NOMO-1 treated with DMSO at 0.1 percent for 48 hours (cell line): ENCODE measurements around the gene YPEL2.
"Not testable (repeated sequence)": the region's sequence is repeated elsewhere in the genome, so short reads cannot be mapped to it uniquely, and the experiment has no call there.

Source experiments
- DNase-seq: peaks from one replicate; lab custom pipeline; 2025; ENCODE audit not compliant: unreplicated experiment; lab: John Stamatoyannopoulos, UW

The YPEL2 gene

GRCh38 chr17:59401725-59402124, 70.3 kb downstream of the YPEL2 start:
- no peak for DNase-seq

- DNase-seq: no peak
Observed at GRCh38 chr17:59402760-59403159, 71.3 kb downstream of the YPEL2 start.

- no peak for DNase-seq
Observed at GRCh38 chr17:59404471-59404870, 73.0 kb downstream of the YPEL2 start.

GRCh38 chr17:59405944-59406705, 74.7 kb downstream of the YPEL2 start:
- no peak for DNase-seq

GRCh38 chr17:59406808-59407381, 75.4 kb downstream of the YPEL2 start:
- no peak for DNase-seq

- DNase-seq: no peak
Observed at GRCh38 chr17:59409336-59410048, 78.0 kb downstream of the YPEL2 start.

GRCh38 chr17:59410049-59410437, 78.6 kb downstream of the YPEL2 start:
- no peak for DNase-seq

- DNase-seq: not testable (repeated sequence)
Observed at GRCh38 chr17:59412431-59412830, 81.0 kb downstream of the YPEL2 start.

- no peak for DNase-seq
Observed at GRCh38 chr17:59413014-59413766, 81.7 kb downstream of the YPEL2 start.

- DNase-seq: peak; percentile 67
Observed at GRCh38 chr17:59415397-59415796, 83.9 kb downstream of the YPEL2 start.

- DNase-seq: no peak
Observed at GRCh38 chr17:59416184-59416583, 84.7 kb downstream of the YPEL2 start.

- no peak for DNase-seq
Observed at GRCh38 chr17:59417452-59417851, 86.0 kb downstream of the YPEL2 start.

GRCh38 chr17:59418732-59419166, 87.3 kb downstream of the YPEL2 start:
- DNase-seq: no peak

GRCh38 chr17:59420901-59421300, 89.4 kb downstream of the YPEL2 start:
- DNase-seq: no peak

- no peak for DNase-seq
Observed at GRCh38 chr17:59421722-59422121, 90.3 kb downstream of the YPEL2 start.

- DNase-seq: no peak
Observed at GRCh38 chr17:59423137-59423724, 91.8 kb downstream of the YPEL2 start.

GRCh38 chr17:59423903-59424302, 92.4 kb downstream of the YPEL2 start:
- no peak for DNase-seq

GRCh38 chr17:59424331-59424730, 92.9 kb downstream of the YPEL2 start:
- DNase-seq: no peak

GRCh38 chr17:59425085-59425931, 93.9 kb downstream of the YPEL2 start:
- peak; percentile 26 for DNase-seq

GRCh38 chr17:59426031-59426430, 94.6 kb downstream of the YPEL2 start:
- no peak for DNase-seq
